Lower leg skin (tissue), 4 donors: ENCODE results near the gene CCDC175. TPM values are rescaled to one million over a fixed set of nuclear protein-coding genes. Genes with fewer than 3 reads are reported as not detected.

Source experiments
- DNase-seq, 2 donors: peaks; one replicate each; pipeline ENCODE4 v3.0.0-alpha.2; 2019; ENCODE audit warnings: low spot score in 2 of 2
- H3K4me3 ChIP-seq: fragments of 200-600 bp; sonication (generic); 2 replicates; pipeline ENCODE4 v1.5.1; 2017; ENCODE audit warnings: mild to moderate bottlenecking, low read depth; ENCODE audit not compliant: poor library complexity, severe bottlenecking
- CTCF ChIP-seq, 3 donors: fragments of 450-650 bp; IDR thresholded peaks; one replicate each; pipeline ENCODE4 v1.5.1; 2016; ENCODE audit warnings: antibody characterized with exemption in 3 of 3, mild to moderate bottlenecking in 3 of 3, moderate library complexity in 2 of 3
- POLR2A ChIP-seq, 2 donors: fragments of 450-650 bp; IDR thresholded peaks; one replicate each; pipeline ENCODE4 v1.6.1; 2016 to 2017; ENCODE audit warnings: antibody characterized with exemption in 2 of 2, mild to moderate bottlenecking in 1 of 2, moderate library complexity in 1 of 2
- WGBS, 2 donors: methylation state at CpG; one replicate each; pipeline ENCODE4 v1.1.5; 2018; 5-methylcytosine and 5-hydroxymethylcytosine counted together
- intact Hi-C: fragments of 100-400 bp; cut with DNase I; formaldehyde crosslinking; loops from one replicate; pipeline ENCODE4 v1.15.0; 2023; ENCODE audit warnings: low total_unique reads
- total RNA-seq, 4 donors: library from RNA; depleted of rRNA; stranded (reverse); fragments of >200 nt; gene quantifications; one replicate each; pipeline ENCODE4 v1.1.0, GENCODE V29; 2016

Gene CCDC175
- total RNA-seq, 4 donors from 2014 or later = not detected

DNA sequence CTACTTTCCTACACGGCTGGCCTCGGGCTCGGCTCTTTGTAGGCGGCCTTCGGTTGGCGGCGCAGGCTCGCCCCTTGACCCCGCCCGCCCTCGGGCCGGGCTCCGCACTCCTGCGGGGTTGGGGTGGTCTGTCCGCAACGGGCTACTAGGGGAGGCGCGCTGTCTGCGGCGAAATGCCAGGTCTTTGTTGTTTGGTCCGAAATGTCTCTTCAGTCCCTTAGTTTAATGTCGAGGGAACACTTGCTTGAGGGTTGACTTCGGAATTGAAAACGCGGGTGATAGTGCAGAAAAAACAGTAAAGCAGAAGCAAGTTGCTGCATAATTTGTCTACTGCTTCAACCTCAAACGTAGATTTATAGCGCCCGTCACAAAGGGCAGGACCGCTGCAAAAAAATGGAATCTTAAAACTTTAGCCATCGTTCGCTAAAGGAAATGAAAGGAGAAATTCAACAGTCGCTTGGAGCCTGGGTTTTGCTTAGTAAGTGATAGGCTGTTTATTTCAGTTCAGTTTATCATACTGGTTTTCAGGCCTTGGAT is 91.9 kb downstream of the CCDC175 start:
- WGBS, 2 donors = 0% methylated on average over 20 to 31 of the region's 32 CpGs
- H3K4me3 ChIP-seq = peak overlapping the region; percentile 88
- intact Hi-C loops = no loop called here
- DNase-seq = no peak
- TF ChIP-seq POLR2A (IDR thresholded peaks at IDR 0.05) (no peak), CTCF (IDR thresholded peaks at IDR 0.05) (no peak)

DNA sequence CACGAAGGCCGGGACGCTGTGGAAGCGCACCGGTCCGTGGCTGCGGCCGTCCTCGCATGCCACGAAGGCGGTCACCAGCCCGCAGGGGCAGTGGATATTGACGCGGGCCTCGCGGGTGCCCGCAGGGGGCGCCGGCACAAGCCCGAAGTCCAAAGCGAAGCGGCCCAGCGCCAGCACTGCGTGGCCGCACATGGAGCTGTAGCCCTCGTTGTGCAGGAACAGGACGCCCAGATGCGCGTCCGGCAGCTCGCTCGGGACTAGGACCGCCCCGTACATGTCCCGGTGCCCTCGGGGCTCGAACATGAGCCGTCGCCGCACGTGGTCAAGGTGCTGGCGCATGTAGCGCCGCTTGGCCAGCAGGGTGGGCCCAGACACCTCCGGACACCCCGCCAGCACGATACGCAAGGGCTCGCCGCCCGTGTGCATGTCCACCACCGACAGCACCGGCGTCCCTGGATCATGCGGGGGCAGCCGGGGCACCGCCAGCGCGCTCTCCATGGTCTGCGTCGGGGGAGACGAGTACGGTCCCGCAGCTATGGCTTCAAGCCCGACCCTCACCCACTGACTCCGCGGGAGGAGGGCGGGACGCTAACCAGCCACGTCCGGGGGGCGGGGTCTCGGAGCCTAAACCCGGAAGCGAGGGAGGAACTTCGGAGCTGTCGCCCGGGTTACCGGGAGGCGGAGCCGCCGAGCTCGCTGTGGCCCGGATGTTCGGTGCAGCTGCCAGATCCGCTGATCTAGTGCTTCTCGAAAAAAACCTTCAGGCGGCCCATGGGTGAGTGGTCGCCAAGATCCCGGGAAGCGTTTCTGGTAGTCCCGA is 92.6 kb downstream of the CCDC175 start, which contains the start of the genes JKAMP and L3HYPDH:
Gene JKAMP (plus strand): TSS at position 699 of the 820 bp plus-strand sequence. CDS start 73 bp downstream, at position 772.
Gene L3HYPDH (minus strand): TSS at position 590 of the 820 bp plus-strand sequence. CDS start 92 bp downstream, at position 498.
- 0 to 1% methylated on average over 49 to 58 of the region's 92 CpGs for WGBS, 2 donors
- intact Hi-C loops = no loop called here
- DNase-seq = peak; percentile 95 to 99
- TF ChIP-seq CTCF (IDR thresholded peaks at IDR 0.05) (no peak), POLR2A (IDR thresholded peaks at IDR 0.05) (no peak)
- peak within 1 kb of the TSS; percentile 88 for H3K4me3 ChIP-seq

- 3 to 4% methylated on average over 11 to 16 of the region's 16 CpGs for WGBS, 2 donors
- H3K4me3 ChIP-seq = peak overlapping the region; percentile 88
- no peak for DNase-seq
- intact Hi-C loops = no loop called here
- TF ChIP-seq POLR2A (IDR thresholded peaks at IDR 0.05) (no peak), CTCF (IDR thresholded peaks at IDR 0.05) (no peak)
Measured at GRCh38 chr14:59483363-59483762, 93.2 kb downstream of the CCDC175 start.

GRCh38 chr14:59482541-59483331 is 93.9 kb downstream of the CCDC175 start:
- TF ChIP-seq CTCF (IDR thresholded peaks at IDR 0.05) = no peak
- no peak for TF ChIP-seq POLR2A (IDR thresholded peaks at IDR 0.05)
- no peak for DNase-seq
- H3K4me3 ChIP-seq = no peak overlapping the region
- 27 to 30% methylated on average over 6 of the region's 6 CpGs for WGBS, 2 donors
- intact Hi-C loops = no loop called here

DNA sequence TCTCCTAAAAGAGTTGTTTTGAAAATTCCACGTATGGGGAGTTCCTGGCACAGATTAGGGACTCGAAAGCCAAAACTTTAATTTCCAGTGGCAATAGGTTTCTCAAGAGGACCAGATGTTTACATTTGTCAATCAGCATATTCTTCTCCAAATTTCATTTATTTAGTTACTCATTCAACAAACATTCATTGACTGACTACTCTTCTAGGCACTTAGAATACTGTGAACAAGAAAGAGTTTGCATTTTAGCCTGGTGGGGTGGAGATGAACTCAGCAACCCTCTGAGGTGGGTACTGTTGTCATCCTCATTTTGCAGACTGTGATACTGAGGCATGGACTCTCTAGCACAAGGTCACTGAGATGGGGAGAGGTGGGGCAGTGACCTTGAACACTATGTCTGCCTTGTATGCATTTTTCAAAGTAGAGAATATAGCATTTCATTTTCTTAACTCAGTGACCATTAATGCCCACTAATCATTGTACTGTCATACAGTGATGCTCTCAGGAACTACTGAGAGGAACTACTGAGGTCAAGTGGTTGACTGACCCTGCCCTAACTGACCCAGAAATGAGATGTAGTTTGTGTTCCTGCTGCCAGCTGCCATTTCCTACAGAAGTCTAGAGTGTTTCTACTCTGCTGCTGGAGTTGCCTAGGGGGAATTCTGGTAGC is 94.6 kb downstream of the CCDC175 start:
- TF ChIP-seq POLR2A (IDR thresholded peaks at IDR 0.05) = no peak
- TF ChIP-seq CTCF (IDR thresholded peaks at IDR 0.05) = no peak
- no peak for DNase-seq
- WGBS, 2 donors = 42 to 48% methylated on average over 2 of the region's 2 CpGs
- intact Hi-C loops = no loop called here
- H3K4me3 ChIP-seq = no peak overlapping the region
